Measurements from ENCODE around the gene GFOD2.

- TF ChIP-seq CTCF (IDR thresholded peaks at IDR 0.05; ENCODE audit: control extremely low read depth in 1 of 3, insufficient read depth in 1 of 3, low read depth in 1 of 3, low read length in 3 of 3) (no peak), POLR2A (IDR thresholded peaks at IDR 0.05; ENCODE audit: control extremely low read depth in 1 of 2, low read depth in 2 of 2, low read length in 2 of 2) (no peak), EGR1 (IDR thresholded peaks at IDR 0.05; ENCODE audit: borderline replicate concordance, low read depth, low read length) (no peak), POLR2AphosphoS5 (IDR thresholded peaks at IDR 0.05; ENCODE audit: low read depth, low read length) (no peak)
Measured at GRCh38 chr16:67758966-67759365, 39.9 kb upstream of the GFOD2 start.

All from H1 (cell line).